WERI-Rb-1 (cell line): ENCODE measurements around the gene RRAS2.

Experiments
- DNase-seq: peaks from one replicate; pipeline ENCODE4 v3.0.0-alpha.2; 2020
- H3K27ac ChIP-seq: fragments of 250-450 bp; sonication (Bioruptor Pico); 2 replicates; pipeline ENCODE4 v1.5.1; 2020; ENCODE audit warnings: mild to moderate bottlenecking, moderate library complexity
- H3K27me3 ChIP-seq: fragments of 250-450 bp; sonication (Bioruptor Pico); 2 replicates; pipeline ENCODE4 v1.5.1; 2021; ENCODE audit warnings: mild to moderate bottlenecking, low read depth, moderate library complexity; ENCODE audit not compliant: insufficient read depth, severe bottlenecking
- H3K36me3 ChIP-seq: fragments of 250-450 bp; sonication (Bioruptor Pico); 2 replicates; pipeline ENCODE4 v1.5.1; 2020; ENCODE audit warnings: mild to moderate bottlenecking, moderate library complexity
- H3K4me3 ChIP-seq: 2 replicates; pipeline ENCODE4 v1.5.1; 2011; ENCODE audit warnings: low read depth, mild to moderate bottlenecking, control low read depth, low read length
- H3K9me3 ChIP-seq: fragments of 250-450 bp; sonication (Bioruptor Pico); 2 replicates; pipeline ENCODE4 v1.5.1; 2021; ENCODE audit warnings: mild to moderate bottlenecking, moderate library complexity; ENCODE audit not compliant: severe bottlenecking
- CTCF ChIP-seq: IDR thresholded peaks from 2 replicates; pipeline ENCODE4 v1.5.1; 2011; ENCODE audit warnings: low read depth, mild to moderate bottlenecking, control low read depth, inconsistent platforms, low read length

Gene RRAS2

GRCh38 chr11:14267861-14268635, 90.9 kb downstream of the RRAS2 start:
- no peaks in the 10 kb centered on the region for H3K9me3 ChIP-seq
- H3K27me3 ChIP-seq: no peaks in the 10 kb centered on the region
- no peak for TF ChIP-seq CTCF
- H3K27ac ChIP-seq: no peak overlapping the region
- no peak for DNase-seq
- H3K36me3 ChIP-seq: no peaks in the 10 kb centered on the region
- H3K4me3 ChIP-seq: no peak overlapping the region

- DNase-seq: no peak
- Histone ChIP-seq H3K27me3 (no peaks in the 10 kb centered on the region), H3K9me3 (no peaks in the 10 kb centered on the region), H3K27ac (no peak overlapping the region), H3K36me3 (no peaks in the 10 kb centered on the region), H3K4me3 (no peak overlapping the region)
- TF ChIP-seq CTCF: no peak
Measured at GRCh38 chr11:14266622-14267021, 92.4 kb downstream of the RRAS2 start.

GRCh38 chr11:14264966-14265365, 94.0 kb downstream of the RRAS2 start:
- Histone ChIP-seq H3K27me3 (no peaks in the 10 kb centered on the region), H3K9me3 (no peaks in the 10 kb centered on the region), H3K4me3 (no peak overlapping the region), H3K36me3 (no peaks in the 10 kb centered on the region), H3K27ac (no peak overlapping the region)
- no peak for TF ChIP-seq CTCF
- no peak for DNase-seq

GRCh38 chr11:14262271-14262846, 96.6 kb downstream of the RRAS2 start:
- Histone ChIP-seq H3K9me3 (no peaks in the 10 kb centered on the region), H3K36me3 (no peaks in the 10 kb centered on the region), H3K27ac (no peak overlapping the region), H3K4me3 (no peak overlapping the region), H3K27me3 (no peaks in the 10 kb centered on the region)
- DNase-seq: no peak
- no peak for TF ChIP-seq CTCF

GRCh38 chr11:14261066-14261465, 97.9 kb downstream of the RRAS2 start:
- H3K4me3 ChIP-seq: no peak overlapping the region
- no peaks in the 10 kb centered on the region for H3K36me3 ChIP-seq
- H3K27ac ChIP-seq: no peak overlapping the region
- H3K27me3 ChIP-seq: no peaks in the 10 kb centered on the region
- no peaks in the 10 kb centered on the region for H3K9me3 ChIP-seq
- no peak for DNase-seq
- TF ChIP-seq CTCF: no peak
